ENCODE results near the gene ATAD3B. TPM values are rescaled to one million over a fixed set of nuclear protein-coding genes. Genes with fewer than 3 reads are reported as not detected.

ATAD3B gene
- total and polyA plus RNA-seq, 2 of the 13 experiments (the other 11 are each of a cell fraction or from before 2014, with no cell fraction given): 9.6 to 31.1 TPM

GRCh38 chr1:1426496-1427105 lies 45.0 kb upstream of the ATAD3B start (continued):
- TF ChIP-seq ZNF281 (CRISPR knock-in tag; IDR thresholded peaks at IDR 0.05; ENCODE audit: borderline replicate concordance) (0 out of 2 replicates have a peak, but pooled peaks have one; percentile 36), TAF1 (CRISPR knock-in tag; IDR thresholded peaks at IDR 0.05) (no peak), SALL1 (CRISPR knock-in tag; IDR thresholded peaks at IDR 0.05) (no peak), ZSCAN31 (CRISPR knock-in tag; IDR thresholded peaks at IDR 0.05; ENCODE audit: low read depth) (no peak), TBX2 (CRISPR knock-in tag; IDR thresholded peaks at IDR 0.05; ENCODE audit: borderline replicate concordance) (0 out of 2 replicates have a peak, but pooled peaks have one; percentile 14), TFAP4 (IDR thresholded peaks at IDR 0.05; ENCODE audit: borderline replicate concordance, low read depth) (peak; percentile 76; the same call in 1 of the 2 replicates), POGZ (CRISPR knock-in tag; IDR thresholded peaks at IDR 0.05) (no peak), ZNF430 (CRISPR knock-in tag; IDR thresholded peaks at IDR 0.05) (peak; percentile 16; the same call in 1 of the 2 replicates)
- TF ChIP-seq, protein P1, sequence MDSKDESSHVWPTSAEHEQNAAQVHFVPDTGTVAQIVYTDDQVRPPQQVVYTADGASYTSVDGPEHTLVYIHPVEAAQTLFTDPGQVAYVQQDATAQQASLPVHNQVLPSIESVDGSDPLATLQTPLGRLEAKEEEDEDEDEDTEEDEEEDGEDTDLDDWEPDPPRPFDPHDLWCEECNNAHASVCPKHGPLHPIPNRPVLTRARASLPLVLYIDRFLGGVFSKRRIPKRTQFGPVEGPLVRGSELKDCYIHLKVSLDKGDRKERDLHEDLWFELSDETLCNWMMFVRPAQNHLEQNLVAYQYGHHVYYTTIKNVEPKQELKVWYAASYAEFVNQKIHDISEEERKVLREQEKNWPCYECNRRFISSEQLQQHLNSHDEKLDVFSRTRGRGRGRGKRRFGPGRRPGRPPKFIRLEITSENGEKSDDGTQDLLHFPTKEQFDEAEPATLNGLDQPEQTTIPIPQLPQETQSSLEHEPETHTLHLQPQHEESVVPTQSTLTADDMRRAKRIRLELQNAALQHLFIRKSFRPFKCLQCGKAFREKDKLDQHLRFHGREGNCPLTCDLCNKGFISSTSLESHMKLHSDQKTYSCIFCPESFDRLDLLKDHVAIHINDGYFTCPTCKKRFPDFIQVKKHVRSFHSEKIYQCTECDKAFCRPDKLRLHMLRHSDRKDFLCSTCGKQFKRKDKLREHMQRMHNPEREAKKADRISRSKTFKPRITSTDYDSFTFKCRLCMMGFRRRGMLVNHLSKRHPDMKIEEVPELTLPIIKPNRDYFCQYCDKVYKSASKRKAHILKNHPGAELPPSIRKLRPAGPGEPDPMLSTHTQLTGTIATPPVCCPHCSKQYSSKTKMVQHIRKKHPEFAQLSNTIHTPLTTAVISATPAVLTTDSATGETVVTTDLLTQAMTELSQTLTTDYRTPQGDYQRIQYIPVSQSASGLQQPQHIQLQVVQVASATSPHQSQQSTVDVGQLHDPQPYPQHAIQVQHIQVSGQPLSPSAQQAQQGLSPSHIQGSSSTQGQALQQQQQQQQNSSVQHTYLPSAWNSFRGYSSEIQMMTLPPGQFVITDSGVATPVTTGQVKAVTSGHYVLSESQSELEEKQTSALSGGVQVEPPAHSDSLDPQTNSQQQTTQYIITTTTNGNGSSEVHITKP (CRISPR knock-in tag; IDR thresholded peaks at IDR 0.05; ENCODE audit: low read depth): 0 out of 2 replicates have a peak, but pooled peaks have one; percentile 25
- TF ChIP-seq, protein P2, sequence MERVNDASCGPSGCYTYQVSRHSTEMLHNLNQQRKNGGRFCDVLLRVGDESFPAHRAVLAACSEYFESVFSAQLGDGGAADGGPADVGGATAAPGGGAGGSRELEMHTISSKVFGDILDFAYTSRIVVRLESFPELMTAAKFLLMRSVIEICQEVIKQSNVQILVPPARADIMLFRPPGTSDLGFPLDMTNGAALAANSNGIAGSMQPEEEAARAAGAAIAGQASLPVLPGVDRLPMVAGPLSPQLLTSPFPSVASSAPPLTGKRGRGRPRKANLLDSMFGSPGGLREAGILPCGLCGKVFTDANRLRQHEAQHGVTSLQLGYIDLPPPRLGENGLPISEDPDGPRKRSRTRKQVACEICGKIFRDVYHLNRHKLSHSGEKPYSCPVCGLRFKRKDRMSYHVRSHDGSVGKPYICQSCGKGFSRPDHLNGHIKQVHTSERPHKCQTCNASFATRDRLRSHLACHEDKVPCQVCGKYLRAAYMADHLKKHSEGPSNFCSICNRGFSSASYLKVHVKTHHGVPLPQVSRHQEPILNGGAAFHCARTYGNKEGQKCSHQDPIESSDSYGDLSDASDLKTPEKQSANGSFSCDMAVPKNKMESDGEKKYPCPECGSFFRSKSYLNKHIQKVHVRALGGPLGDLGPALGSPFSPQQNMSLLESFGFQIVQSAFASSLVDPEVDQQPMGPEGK (CRISPR knock-in tag; IDR thresholded peaks at IDR 0.05): peak; percentile 75
